ENCODE results near the gene KIT. TPM values are rescaled to one million over a fixed set of nuclear protein-coding genes. Genes with fewer than 3 reads are reported as not detected.

Gene KIT
- total RNA-seq, 1 donor from 2014 or later, result 8.1 TPM

DNA sequence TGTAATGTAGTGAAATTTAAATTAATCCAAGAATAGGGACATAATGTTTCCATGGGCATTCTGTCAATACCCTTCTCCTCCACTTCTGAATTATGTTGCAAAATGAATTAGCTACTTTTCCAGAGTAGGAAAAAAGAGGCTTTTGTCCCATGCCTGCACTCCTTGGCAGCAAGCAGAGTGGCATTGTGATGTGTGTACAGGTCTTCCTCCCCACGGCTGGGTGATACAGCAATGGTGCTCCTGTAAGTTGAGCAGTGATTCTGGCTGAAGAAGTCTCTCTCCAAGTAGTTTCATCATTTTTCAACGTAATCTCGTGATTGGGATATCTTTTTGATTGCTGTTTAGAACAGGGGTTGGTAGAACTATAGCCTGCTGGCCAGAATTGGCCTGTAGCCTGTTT lies 59.9 kb downstream of the KIT start:
- Histone ChIP-seq H4K20me1 (ENCODE audit: insufficient read depth, low read length) (no peaks in the 10 kb centered on the region), H3K9me3 (ENCODE audit: insufficient read depth, low read depth, low read length) (no peaks in the 10 kb centered on the region), H3K9ac (ENCODE audit: low read length) (no peak overlapping the region), H3K79me2 (ENCODE audit: insufficient read depth, low read length) (no peaks in the 10 kb centered on the region), H3K27ac (ENCODE audit: low read depth, low read length) (no peak overlapping the region), H3K4me1 (ENCODE audit: insufficient read depth, low read length) (peaks cover 12% of the 10 kb centered on the region), H3K27me3 (ENCODE audit: insufficient read depth, low read length) (no peaks in the 10 kb centered on the region), H3K4me3 (ENCODE audit: insufficient read depth, low read depth, low read length) (no peak overlapping the region), H2AFZ (ENCODE audit: low read depth, low read length) (no peak overlapping the region), H3K4me2 (ENCODE audit: low read length) (no peak overlapping the region), H3K36me3 (ENCODE audit: insufficient read depth, low read length) (no peaks in the 10 kb centered on the region)
- Mint-ChIP-seq H3K36me3 (ENCODE audit: low read depth, unreplicated experiment) (no peaks in the 10 kb centered on the region), H3K4me3 (ENCODE audit: unreplicated experiment) (no peak overlapping the region), H3K27ac (ENCODE audit: unreplicated experiment) (no peak overlapping the region), H3K4me1 (ENCODE audit: low read depth, unreplicated experiment) (peaks cover 6% of the 10 kb centered on the region), H3K9me3 (ENCODE audit: unreplicated experiment) (no peaks in the 10 kb centered on the region), H3K27me3 (ENCODE audit: low read depth, unreplicated experiment) (no peaks in the 10 kb centered on the region)
- DNase-seq (ENCODE audit: low read depth), result no peak
- no peak for FAIRE-seq
- TF ChIP-seq, protein P1, sequence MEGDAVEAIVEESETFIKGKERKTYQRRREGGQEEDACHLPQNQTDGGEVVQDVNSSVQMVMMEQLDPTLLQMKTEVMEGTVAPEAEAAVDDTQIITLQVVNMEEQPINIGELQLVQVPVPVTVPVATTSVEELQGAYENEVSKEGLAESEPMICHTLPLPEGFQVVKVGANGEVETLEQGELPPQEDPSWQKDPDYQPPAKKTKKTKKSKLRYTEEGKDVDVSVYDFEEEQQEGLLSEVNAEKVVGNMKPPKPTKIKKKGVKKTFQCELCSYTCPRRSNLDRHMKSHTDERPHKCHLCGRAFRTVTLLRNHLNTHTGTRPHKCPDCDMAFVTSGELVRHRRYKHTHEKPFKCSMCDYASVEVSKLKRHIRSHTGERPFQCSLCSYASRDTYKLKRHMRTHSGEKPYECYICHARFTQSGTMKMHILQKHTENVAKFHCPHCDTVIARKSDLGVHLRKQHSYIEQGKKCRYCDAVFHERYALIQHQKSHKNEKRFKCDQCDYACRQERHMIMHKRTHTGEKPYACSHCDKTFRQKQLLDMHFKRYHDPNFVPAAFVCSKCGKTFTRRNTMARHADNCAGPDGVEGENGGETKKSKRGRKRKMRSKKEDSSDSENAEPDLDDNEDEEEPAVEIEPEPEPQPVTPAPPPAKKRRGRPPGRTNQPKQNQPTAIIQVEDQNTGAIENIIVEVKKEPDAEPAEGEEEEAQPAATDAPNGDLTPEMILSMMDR (IDR thresholded peaks at IDR 0.05; ENCODE audit: insufficient read depth, low read depth, low read length), result no peak
- no peak for TF ChIP-seq EZH2 (IDR thresholded peaks at IDR 0.05; ENCODE audit: insufficient read depth, low read length)

GRCh38 chr4:54719378-54719777 lies 61.6 kb downstream of the KIT start:
- H3K27ac ChIP-seq (ENCODE audit: low read depth, low read length), result no peak overlapping the region
- Mint-ChIP-seq H3K9me3 (ENCODE audit: unreplicated experiment) (no peaks in the 10 kb centered on the region), H3K27me3 (ENCODE audit: low read depth, unreplicated experiment) (no peaks in the 10 kb centered on the region), H3K4me3 (ENCODE audit: unreplicated experiment) (no peak overlapping the region), H3K27ac (ENCODE audit: unreplicated experiment) (no peak overlapping the region), H3K4me1 (ENCODE audit: low read depth, unreplicated experiment) (peaks cover 6% of the 10 kb centered on the region), H3K36me3 (ENCODE audit: low read depth, unreplicated experiment) (no peaks in the 10 kb centered on the region)
- H3K4me2 ChIP-seq (ENCODE audit: low read length), result peak overlapping the region; percentile 38
- H4K20me1 ChIP-seq (ENCODE audit: insufficient read depth, low read length), result no peaks in the 10 kb centered on the region
- no peaks in the 10 kb centered on the region for H3K27me3 ChIP-seq (ENCODE audit: insufficient read depth, low read length)
- no peak overlapping the region for H3K4me3 ChIP-seq (ENCODE audit: insufficient read depth, low read depth, low read length)
- FAIRE-seq (no peak), DNase-seq (ENCODE audit: low read depth) (peak; percentile 4)
- H2AFZ ChIP-seq (ENCODE audit: low read depth, low read length), result no peak overlapping the region
- H3K9ac ChIP-seq (ENCODE audit: low read length), result no peak overlapping the region
- H3K36me3 ChIP-seq (ENCODE audit: insufficient read depth, low read length), result no peaks in the 10 kb centered on the region
- H3K9me3 ChIP-seq (ENCODE audit: insufficient read depth, low read depth, low read length), result no peaks in the 10 kb centered on the region
- no peak for TF ChIP-seq EZH2 (IDR thresholded peaks at IDR 0.05; ENCODE audit: insufficient read depth, low read length)
- TF ChIP-seq, protein P1 (IDR thresholded peaks at IDR 0.05; ENCODE audit: insufficient read depth, low read depth, low read length), result no peak
- peaks cover 12% of the 10 kb centered on the region for H3K4me1 ChIP-seq (ENCODE audit: insufficient read depth, low read length)
- no peaks in the 10 kb centered on the region for H3K79me2 ChIP-seq (ENCODE audit: insufficient read depth, low read length)

GRCh38 chr4:54723220-54723619 lies 65.5 kb downstream of the KIT start:
- no peak overlapping the region for H3K27ac Mint-ChIP-seq (ENCODE audit: unreplicated experiment)

More at GRCh38 chr4:54723220-54723619, 65.5 kb downstream of the KIT start:
- Mint-ChIP-seq H3K9me3 (ENCODE audit: unreplicated experiment) (no peaks in the 10 kb centered on the region), H3K27me3 (ENCODE audit: low read depth, unreplicated experiment) (no peaks in the 10 kb centered on the region), H3K36me3 (ENCODE audit: low read depth, unreplicated experiment) (no peaks in the 10 kb centered on the region), H3K4me1 (ENCODE audit: low read depth, unreplicated experiment) (peaks cover 6% of the 10 kb centered on the region), H3K4me3 (ENCODE audit: unreplicated experiment) (no peak overlapping the region)
- H3K9me3 ChIP-seq (ENCODE audit: insufficient read depth, low read depth, low read length), result no peaks in the 10 kb centered on the region
- H4K20me1 ChIP-seq (ENCODE audit: insufficient read depth, low read length), result no peaks in the 10 kb centered on the region
- no peak for FAIRE-seq
- H3K4me2 ChIP-seq (ENCODE audit: low read length), result no peak overlapping the region
- H3K27me3 ChIP-seq (ENCODE audit: insufficient read depth, low read length), result no peaks in the 10 kb centered on the region
- no peaks in the 10 kb centered on the region for H3K79me2 ChIP-seq (ENCODE audit: insufficient read depth, low read length)
- no peak for DNase-seq (ENCODE audit: low read depth)
- no peak overlapping the region for H2AFZ ChIP-seq (ENCODE audit: low read depth, low read length)
- no peak overlapping the region for H3K4me3 ChIP-seq (ENCODE audit: insufficient read depth, low read depth, low read length)
- no peaks in the 10 kb centered on the region for H3K36me3 ChIP-seq (ENCODE audit: insufficient read depth, low read length)
- H3K9ac ChIP-seq (ENCODE audit: low read length), result no peak overlapping the region
- no peak overlapping the region for H3K27ac ChIP-seq (ENCODE audit: low read depth, low read length)
- peaks cover 12% of the 10 kb centered on the region for H3K4me1 ChIP-seq (ENCODE audit: insufficient read depth, low read length)
- TF ChIP-seq EZH2 (IDR thresholded peaks at IDR 0.05; ENCODE audit: insufficient read depth, low read length), result no peak
- TF ChIP-seq, protein P1 (IDR thresholded peaks at IDR 0.05; ENCODE audit: insufficient read depth, low read depth, low read length), result no peak

Measured in astrocyte (in vitro differentiated cells and primary cell).